ENCODE data around the gene RNASE12.

- no peak for TF ChIP-seq POLR2A (IDR thresholded peaks at IDR 0.05; ENCODE audit: low read depth, low read length)
- no peak for TF ChIP-seq POLR2AphosphoS5 (IDR thresholded peaks at IDR 0.05; ENCODE audit: low read depth, low read length)
- no peak for TF ChIP-seq TAF1 (IDR thresholded peaks at IDR 0.05; ENCODE audit: low read depth, low read length)
- TF ChIP-seq PAX5 (IDR thresholded peaks at IDR 0.05; ENCODE audit: insufficient read depth, low read length, severe bottlenecking), result no peak
These were observed 18.2 kb upstream of the RNASE12 start for GRCh38 chr14:20609215-20610001.
